HCEC 1CT (cell line): ENCODE data around the gene IL32.

Experiments used
- DNase-seq: peaks from one replicate; pipeline ENCODE4 v3.0.0-alpha.2; 2017

Gene IL32

GRCh38 chr16:3065069-3065741, at the start of gene IL32:
Gene IL32, plus strand, starts transcription at chr16:3065640. Its CDS starts 172 bp downstream, at chr16:3065812.
- peak; percentile 49 for DNase-seq

- DNase-seq, result no peak
Observed at GRCh38 chr16:3015865-3016521, 49.4 kb upstream of the IL32 start.

GRCh38 chr16:3017344-3017743, 48.1 kb upstream of the IL32 start:
- DNase-seq, result no peak

- no peak for DNase-seq
Observed at GRCh38 chr16:3017794-3018506, 47.5 kb upstream of the IL32 start, which contains the start of gene CLDN6. Gene CLDN6, minus strand, starts transcription at chr16:3018183. Its CDS starts 2,162 bp downstream, at chr16:3016021.

- no peak for DNase-seq
Observed at GRCh38 chr16:3019594-3020246, 45.7 kb upstream of the IL32 start.

- DNase-seq, result peak; percentile 78
Observed at GRCh38 chr16:3020247-3020603, 45.2 kb upstream of the IL32 start, which contains the start of gene TNFRSF12A. Gene TNFRSF12A, plus strand, starts transcription at chr16:3020368. Its CDS starts 30 bp downstream, at chr16:3020398.

GRCh38 chr16:3020604-3021448, 44.6 kb upstream of the IL32 start:
- DNase-seq, result peak; percentile 89

GRCh38 chr16:3021449-3022207, 43.8 kb upstream of the IL32 start:
- DNase-seq, result peak; percentile 96

GRCh38 chr16:3022208-3022683, 43.2 kb upstream of the IL32 start:
- DNase-seq, result peak; percentile 98

GRCh38 chr16:3022684-3023414, 42.6 kb upstream of the IL32 start:
- no peak for DNase-seq

- peak; percentile 69 for DNase-seq
Observed at GRCh38 chr16:3023415-3023668, 42.1 kb upstream of the IL32 start.

GRCh38 chr16:3023669-3024478, 41.6 kb upstream of the IL32 start, which contains the start of the genes HCFC1R1 and THOC6:
Gene HCFC1R1, minus strand, starts transcription at chr16:3023942. Its CDS starts 1 bp downstream, at chr16:3023941.
Gene THOC6, plus strand, starts transcription at chr16:3024035. Its CDS starts 292 bp downstream, at chr16:3024327.
- DNase-seq, result peak; percentile 97

GRCh38 chr16:3025032-3026002, 40.1 kb upstream of the IL32 start:
- DNase-seq, result no peak

GRCh38 chr16:3026003-3026378, 39.4 kb upstream of the IL32 start:
- DNase-seq, result no peak

- DNase-seq, result no peak
Observed at GRCh38 chr16:3026609-3027488, 38.6 kb upstream of the IL32 start.

- no peak for DNase-seq
Observed at GRCh38 chr16:3027489-3027795, 38.0 kb upstream of the IL32 start.

- DNase-seq, result peak; percentile 20
Observed at GRCh38 chr16:3027983-3028715, 37.3 kb upstream of the IL32 start.
